HG03378 (cell line): ENCODE measurements around the gene KRTAP5-2.

ENCODE experiments used
- ATAC-seq: cut with Tn5 transposase; IDR thresholded peaks from one replicate; pipeline ENCODE4 v1.9.1; 2021; ENCODE audit warnings: mild to moderate bottlenecking, moderate library complexity; ENCODE audit not compliant: unreplicated experiment

Gene KRTAP5-2

GRCh38 chr11:1557051-1557884, 40.8 kb downstream of the KRTAP5-2 start:
- no peak for ATAC-seq

GRCh38 chr11:1556278-1556902, 41.7 kb downstream of the KRTAP5-2 start:
- ATAC-seq: no peak

DNA sequence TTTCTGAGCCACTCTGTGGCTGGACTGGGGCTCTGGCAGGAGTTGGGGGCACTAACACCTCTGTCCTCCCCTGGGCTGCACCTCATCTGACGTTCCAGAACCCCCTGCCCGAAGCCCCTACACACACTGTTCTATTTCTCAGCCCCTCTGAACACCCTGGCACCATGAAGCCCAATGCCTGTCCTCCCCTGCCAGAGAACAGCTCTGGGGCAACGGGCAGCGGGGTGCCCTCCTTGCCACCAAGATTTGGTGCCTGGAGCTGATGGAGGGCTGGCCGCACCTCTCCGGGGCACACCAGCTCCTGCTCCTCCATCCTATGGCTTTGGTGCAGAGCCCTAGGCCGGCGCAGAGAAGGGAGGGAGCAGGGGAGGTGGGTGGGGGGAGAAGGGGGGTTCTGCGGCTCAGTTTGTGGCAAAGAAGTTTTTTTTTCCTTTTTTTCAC, 42.4 kb downstream of the KRTAP5-2 start:
- ATAC-seq: no peak

GRCh38 chr11:1554981-1555712, 42.9 kb downstream of the KRTAP5-2 start:
- no peak for ATAC-seq

DNA sequence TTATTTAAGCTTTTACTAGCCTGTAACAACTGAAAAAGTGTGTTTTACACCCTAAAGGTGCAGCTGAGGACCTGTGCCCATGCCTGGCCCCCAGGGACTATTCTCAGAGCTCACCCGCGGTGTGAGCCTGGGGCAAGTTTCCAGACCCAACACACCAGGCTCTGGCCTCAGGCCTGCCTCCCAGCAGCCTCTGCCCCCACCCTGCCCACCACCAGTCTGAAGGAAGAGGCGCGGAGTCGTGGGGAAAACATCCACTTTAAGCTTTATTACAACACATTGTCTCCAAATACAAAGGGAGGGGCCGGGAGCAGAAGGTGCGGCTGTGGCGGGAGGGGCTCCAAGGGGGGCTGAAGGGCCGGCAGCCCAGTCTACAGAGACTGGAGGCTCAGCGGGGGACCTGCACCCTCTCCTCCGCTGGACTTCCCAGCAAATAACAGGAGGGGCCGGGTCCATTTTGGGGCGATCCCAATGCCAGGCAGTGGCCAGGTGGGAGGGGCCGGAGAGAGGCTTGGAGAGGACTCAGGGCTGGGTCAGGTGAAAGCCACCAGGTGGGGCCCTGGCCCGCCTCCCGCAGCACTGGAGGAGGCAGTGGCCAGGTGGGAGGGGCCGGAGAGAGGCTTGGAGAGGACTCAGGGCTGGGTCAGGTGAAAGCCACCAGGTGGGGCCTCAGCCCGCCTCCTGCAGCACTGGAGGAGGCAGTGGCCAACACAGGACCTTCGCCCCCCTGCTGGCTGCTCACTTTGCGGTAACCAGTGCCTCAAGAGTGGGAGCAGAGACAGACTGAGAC, 44.1 kb downstream of the KRTAP5-2 start:
- no peak for ATAC-seq

GRCh38 chr11:1549338-1550330, 48.5 kb downstream of the KRTAP5-2 start:
- no peak for ATAC-seq

GRCh38 chr11:1548221-1549070, 49.6 kb downstream of the KRTAP5-2 start:
- no peak for ATAC-seq

DNA sequence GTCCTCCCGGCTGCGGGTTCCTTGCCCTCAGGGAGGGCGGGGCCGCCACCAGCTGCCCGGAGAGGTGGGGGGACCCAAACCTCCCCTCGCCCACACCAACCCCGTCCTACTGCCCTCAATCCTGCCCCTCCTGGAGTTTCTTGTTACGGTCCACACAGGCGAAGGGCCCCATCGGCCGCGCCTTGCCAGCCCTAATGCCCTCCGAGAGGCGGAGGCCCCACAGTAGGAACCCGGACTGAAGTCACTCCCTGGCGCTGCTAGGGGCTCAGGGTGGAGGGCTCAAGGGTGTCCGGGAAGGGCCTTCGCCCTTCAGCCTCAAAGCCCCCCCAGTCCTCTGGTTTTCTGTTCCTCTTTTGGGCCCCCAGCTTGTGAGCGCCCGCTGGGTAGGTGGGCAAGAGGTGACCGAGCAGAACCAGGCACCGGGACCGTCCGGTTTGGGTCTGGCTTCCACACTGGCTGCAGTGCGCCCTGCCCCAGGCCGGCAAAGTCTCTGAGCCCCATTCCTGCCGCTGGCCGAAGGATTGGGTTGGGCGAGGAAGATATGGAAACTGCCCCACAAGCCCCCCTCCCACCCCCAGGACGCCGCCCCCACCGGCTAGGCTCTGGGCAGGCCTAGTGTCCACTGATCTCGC, 50.5 kb downstream of the KRTAP5-2 start:
- no peak for ATAC-seq
